Vagina (tissue), 2 donors: Measurements from ENCODE around the gene CDH4. TPM values are rescaled to one million over a fixed set of nuclear protein-coding genes. Genes with fewer than 3 reads are reported as not detected.

Experiments
- DNase-seq, 2 donors: peaks; one replicate each; pipeline ENCODE4 v3.0.0-alpha.2; 2017; ENCODE audit errors: extremely low spot score in 2 of 2
- H3K27ac ChIP-seq: fragments of 200-600 bp; sonication (generic); one replicate; pipeline ENCODE4 v1.5.1; 2019
- H3K27me3 ChIP-seq: fragments of 200-600 bp; sonication (generic); one replicate; pipeline ENCODE4 v1.5.1; 2019
- H3K36me3 ChIP-seq, 2 donors: fragments of 200-600 bp; sonication (generic); one replicate each; pipeline ENCODE4 v1.5.1; 2017 to 2019
- H3K4me1 ChIP-seq: fragments of 200-600 bp; sonication (generic); one replicate; pipeline ENCODE4 v1.5.1; 2019
- H3K4me3 ChIP-seq, 2 donors: fragments of 200-600 bp; sonication (generic); 1 replicate in 1 of 2; 2 replicates in 1 of 2; pipeline ENCODE4 v1.5.1; 2016 to 2019
- H3K9me3 ChIP-seq: fragments of 200-600 bp; sonication (generic); one replicate; pipeline ENCODE4 v1.5.1; 2019
- POLR2A ChIP-seq, 2 donors: fragments of 450-650 bp; IDR thresholded peaks; one replicate each; pipeline ENCODE4 v1.6.1; 2017; ENCODE audit warnings: antibody characterized with exemption in 2 of 2, mild to moderate bottlenecking in 2 of 2, moderate library complexity in 2 of 2
- POLR2AphosphoS5 ChIP-seq, 2 donors: sonication (generic); formaldehyde crosslinking; IDR thresholded peaks; one replicate each; pipeline ENCODE4 v1.9.0; 2017; ENCODE audit warnings: antibody characterized with exemption in 2 of 2, mild to moderate bottlenecking in 2 of 2, low read depth in 1 of 2; ENCODE audit not compliant: insufficient read depth in 1 of 2
- intact Hi-C: fragments of 100-400 bp; cut with DNase I; formaldehyde crosslinking; loops from one replicate; pipeline ENCODE4 v1.15.1; 2023
- total RNA-seq: library from RNA; depleted of rRNA; stranded (reverse); fragments of >200 nt; gene quantifications from one replicate; pipeline ENCODE4 v1.2.3, GENCODE V29; 2016
- TF ChIP-seq, protein P1 (sequence below), 3 experiments: fragments of 450-650 bp in 2 of 3; fragments of 200-600 bp in 1 of 3; sonication (generic) in 1 of 3; IDR thresholded peaks; one replicate each; pipeline ENCODE4 v1.5.1; 2017 to 2019; ENCODE audit warnings: antibody characterized with exemption in 3 of 3, mild to moderate bottlenecking in 2 of 3, moderate library complexity in 2 of 3

CDH4 gene
- total RNA-seq, 1 donor from 2014 or later: 0.25 TPM

DNA sequence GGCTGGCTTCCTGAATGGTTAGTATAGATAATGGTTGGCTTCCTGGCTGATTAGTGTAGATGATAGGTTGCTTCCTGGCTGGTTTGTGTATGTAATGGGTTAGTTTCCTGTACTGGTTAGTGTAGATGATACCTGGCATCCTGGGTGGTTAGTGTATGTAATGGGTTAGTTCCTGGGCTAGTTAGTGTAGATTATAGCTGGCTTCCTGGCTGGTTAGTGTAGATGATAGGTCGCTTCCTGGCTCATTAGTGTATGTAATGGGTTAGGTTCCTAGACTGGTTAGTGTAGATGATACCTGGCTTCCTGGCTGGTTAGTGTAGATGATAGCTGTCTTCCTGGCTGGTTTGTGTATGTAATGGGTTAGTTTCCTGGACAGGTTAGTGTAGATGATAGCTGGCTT, 613.3 kb downstream of the CDH4 start:
- intact Hi-C loops: no loop called here
- H3K27me3 ChIP-seq: no peaks in the 10 kb centered on the region
- H3K36me3 ChIP-seq: no peaks in the 10 kb centered on the region
- no peaks in the 10 kb centered on the region for H3K9me3 ChIP-seq
- H3K27ac ChIP-seq: no peak overlapping the region
- no peaks in the 10 kb centered on the region for H3K4me1 ChIP-seq
- no peak overlapping the region for H3K4me3 ChIP-seq
- TF ChIP-seq POLR2A (IDR thresholded peaks at IDR 0.05) (no peak), POLR2AphosphoS5 (IDR thresholded peaks at IDR 0.05; ENCODE audit: insufficient read depth in 1 of 2, low read depth in 1 of 2) (no peak)
- TF ChIP-seq, protein P1, sequence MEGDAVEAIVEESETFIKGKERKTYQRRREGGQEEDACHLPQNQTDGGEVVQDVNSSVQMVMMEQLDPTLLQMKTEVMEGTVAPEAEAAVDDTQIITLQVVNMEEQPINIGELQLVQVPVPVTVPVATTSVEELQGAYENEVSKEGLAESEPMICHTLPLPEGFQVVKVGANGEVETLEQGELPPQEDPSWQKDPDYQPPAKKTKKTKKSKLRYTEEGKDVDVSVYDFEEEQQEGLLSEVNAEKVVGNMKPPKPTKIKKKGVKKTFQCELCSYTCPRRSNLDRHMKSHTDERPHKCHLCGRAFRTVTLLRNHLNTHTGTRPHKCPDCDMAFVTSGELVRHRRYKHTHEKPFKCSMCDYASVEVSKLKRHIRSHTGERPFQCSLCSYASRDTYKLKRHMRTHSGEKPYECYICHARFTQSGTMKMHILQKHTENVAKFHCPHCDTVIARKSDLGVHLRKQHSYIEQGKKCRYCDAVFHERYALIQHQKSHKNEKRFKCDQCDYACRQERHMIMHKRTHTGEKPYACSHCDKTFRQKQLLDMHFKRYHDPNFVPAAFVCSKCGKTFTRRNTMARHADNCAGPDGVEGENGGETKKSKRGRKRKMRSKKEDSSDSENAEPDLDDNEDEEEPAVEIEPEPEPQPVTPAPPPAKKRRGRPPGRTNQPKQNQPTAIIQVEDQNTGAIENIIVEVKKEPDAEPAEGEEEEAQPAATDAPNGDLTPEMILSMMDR (IDR thresholded peaks at IDR 0.05): no peak
- no peak for DNase-seq

- Histone ChIP-seq H3K4me3 (no peak overlapping the region), H3K27ac (no peak overlapping the region), H3K27me3 (no peaks in the 10 kb centered on the region), H3K4me1 (no peaks in the 10 kb centered on the region), H3K9me3 (no peaks in the 10 kb centered on the region), H3K36me3 (no peaks in the 10 kb centered on the region)
- no peak for DNase-seq
- intact Hi-C loops: no loop called here
- TF ChIP-seq POLR2A (IDR thresholded peaks at IDR 0.05) (no peak), POLR2AphosphoS5 (IDR thresholded peaks at IDR 0.05; ENCODE audit: insufficient read depth in 1 of 2, low read depth in 1 of 2) (no peak)
- TF ChIP-seq, protein P1 (IDR thresholded peaks at IDR 0.05): no peak
These were observed 614.1 kb downstream of the CDH4 start for GRCh38 chr20:61866165-61866564.

DNA sequence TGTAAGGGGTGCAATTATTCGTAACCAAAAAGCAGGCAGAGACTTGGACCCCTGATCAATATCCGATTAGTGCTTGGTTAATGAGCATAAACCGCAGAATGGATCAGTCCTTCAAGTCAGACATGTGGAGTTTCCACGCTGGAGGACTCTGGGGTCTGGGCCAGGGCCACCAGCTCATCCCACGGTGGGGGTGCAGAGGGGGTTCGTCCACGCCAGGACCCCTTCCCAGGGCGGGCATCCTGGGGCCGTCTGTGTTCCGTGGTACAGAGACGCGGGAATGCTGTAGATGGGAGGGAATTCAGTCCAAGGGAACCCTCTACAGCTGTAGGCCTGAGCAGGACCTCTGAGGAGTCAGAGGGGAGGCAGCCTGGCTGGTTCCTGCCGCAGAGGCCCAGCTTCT, 615.9 kb downstream of the CDH4 start:
- H3K27ac ChIP-seq: no peak overlapping the region
- H3K27me3 ChIP-seq: no peaks in the 10 kb centered on the region
- no peaks in the 10 kb centered on the region for H3K4me1 ChIP-seq
- no peak overlapping the region for H3K4me3 ChIP-seq
- H3K9me3 ChIP-seq: no peaks in the 10 kb centered on the region
- intact Hi-C loops: no loop called here
- no peak for DNase-seq
- H3K36me3 ChIP-seq: no peaks in the 10 kb centered on the region
- no peak for TF ChIP-seq POLR2A (IDR thresholded peaks at IDR 0.05)
- TF ChIP-seq, protein P1 (IDR thresholded peaks at IDR 0.05): no peak
- TF ChIP-seq POLR2AphosphoS5 (IDR thresholded peaks at IDR 0.05; ENCODE audit: insufficient read depth in 1 of 2, low read depth in 1 of 2): no peak

- intact Hi-C loops: no loop called here
- Histone ChIP-seq H3K36me3 (no peaks in the 10 kb centered on the region), H3K27ac (no peak overlapping the region), H3K4me1 (no peaks in the 10 kb centered on the region), H3K27me3 (no peaks in the 10 kb centered on the region), H3K9me3 (no peaks in the 10 kb centered on the region), H3K4me3 (no peak overlapping the region)
- TF ChIP-seq POLR2AphosphoS5 (IDR thresholded peaks at IDR 0.05; ENCODE audit: insufficient read depth in 1 of 2, low read depth in 1 of 2) (no peak), POLR2A (IDR thresholded peaks at IDR 0.05) (no peak)
- TF ChIP-seq, protein P1 (IDR thresholded peaks at IDR 0.05): no peak
- no peak for DNase-seq
These were observed 616.5 kb downstream of the CDH4 start for GRCh38 chr20:61868466-61869090.

- Histone ChIP-seq H3K27ac (no peak overlapping the region), H3K9me3 (no peaks in the 10 kb centered on the region), H3K36me3 (no peaks in the 10 kb centered on the region), H3K4me3 (no peak overlapping the region), H3K4me1 (no peaks in the 10 kb centered on the region), H3K27me3 (no peaks in the 10 kb centered on the region)
- intact Hi-C loops: no loop called here
- no peak for DNase-seq
- TF ChIP-seq POLR2AphosphoS5 (IDR thresholded peaks at IDR 0.05; ENCODE audit: insufficient read depth in 1 of 2, low read depth in 1 of 2) (no peak), POLR2A (IDR thresholded peaks at IDR 0.05) (no peak)
- TF ChIP-seq, protein P1 (IDR thresholded peaks at IDR 0.05): no peak
These were observed 617.9 kb downstream of the CDH4 start for GRCh38 chr20:61869750-61870507.
